Cardiac muscle cell (in vitro differentiated cells and primary cell): Measurements from ENCODE around the gene RUSC1. TPM values are rescaled to one million over a fixed set of nuclear protein-coding genes. Genes with fewer than 3 reads are reported as not detected.
A peak's percentile ranks its signal among the peaks of the same experiment; 100 is the strongest.

Experiments used
- DNase-seq, 2 donors: peaks; one replicate each; pipeline versions ENCODE4 v3.0.0 to v3.0.0-alpha.2; 2010 to 2017; ENCODE audit warnings: low read depth in 1 of 2, low spot score in 1 of 2
- H3K27ac ChIP-seq: fragments of 200-600 bp; sonication (generic); 2 replicates; pipeline ENCODE4 v1.5.1; 2016
- H3K27me3 ChIP-seq: fragments of 200-600 bp; sonication (generic); 2 replicates; pipeline ENCODE4 v1.6.0; 2016; ENCODE audit warnings: control low read depth
- H3K36me3 ChIP-seq: fragments of 200-600 bp; sonication (generic); 2 replicates; pipeline ENCODE4 v1.5.1; 2016; ENCODE audit warnings: control low read depth
- H3K4me1 ChIP-seq: fragments of 200-600 bp; sonication (generic); 2 replicates; pipeline ENCODE4 v1.8.1; 2017; ENCODE audit warnings: low read depth, mild to moderate bottlenecking, mixed run types
- H3K4me3 ChIP-seq: fragments of 200-600 bp; sonication (generic); 2 replicates; pipeline ENCODE4 v1.5.1; 2016; ENCODE audit warnings: mild to moderate bottlenecking
- H3K9me3 ChIP-seq: fragments of 200-600 bp; sonication (generic); 2 replicates; pipeline ENCODE4 v1.5.1; 2017; ENCODE audit warnings: low read depth, mild to moderate bottlenecking, control low read depth
- CTCF ChIP-seq: IDR thresholded peaks from 2 replicates; pipeline ENCODE4 v1.5.1; 2012; ENCODE audit warnings: low read depth, mild to moderate bottlenecking, low read length
- polyA plus RNA-seq: library from polyadenylated mRNA; unstranded; fragments of >200 nt; fragmentation: Nextera tagmentation; extraction: Ambion mirVana; gene quantifications from 2 replicates; pipeline ENCODE4 v1.2.1, GENCODE V29; 2016
- total RNA-seq: library from RNA; depleted of rRNA; stranded (reverse); fragments of >200 nt; gene quantifications from 2 replicates; pipeline ENCODE4 v1.2.3, GENCODE V29; 2016

RUSC1 gene
- total and polyA plus RNA-seq, 2 experiments from 2014 or later = 25.9 to 44.4 TPM

GRCh38 chr1:155329980-155330598 is 9.4 kb downstream of the RUSC1 start:
- no peak overlapping the region for H3K27ac ChIP-seq
- no peaks in the 10 kb centered on the region for H3K27me3 ChIP-seq
- H3K4me3 ChIP-seq = no peak overlapping the region
- H3K4me1 ChIP-seq = peaks cover 3% of the 10 kb centered on the region
- H3K9me3 ChIP-seq = no peaks in the 10 kb centered on the region
- peaks cover 7% of the 10 kb centered on the region for H3K36me3 ChIP-seq
- no peak for DNase-seq
- TF ChIP-seq CTCF = no peak

GRCh38 chr1:155334962-155335361 is 14.3 kb downstream of the RUSC1 start:
- no peak for DNase-seq
- no peak for TF ChIP-seq CTCF
- Histone ChIP-seq H3K4me3 (no peak overlapping the region), H3K27me3 (no peaks in the 10 kb centered on the region), H3K4me1 (no peaks in the 10 kb centered on the region), H3K36me3 (peaks cover 42% of the 10 kb centered on the region), H3K27ac (no peak overlapping the region), H3K9me3 (no peaks in the 10 kb centered on the region)

GRCh38 chr1:155339515-155340097 is 18.9 kb downstream of the RUSC1 start:
- TF ChIP-seq CTCF = no peak
- DNase-seq = peak in 1 of 2 donors; percentile 12
- Histone ChIP-seq H3K27me3 (no peaks in the 10 kb centered on the region), H3K9me3 (no peaks in the 10 kb centered on the region), H3K4me3 (no peak overlapping the region), H3K36me3 (peaks cover 80% of the 10 kb centered on the region), H3K27ac (no peak overlapping the region), H3K4me1 (no peaks in the 10 kb centered on the region)

GRCh38 chr1:155342842-155343241 is 22.1 kb downstream of the RUSC1 start:
- Histone ChIP-seq H3K27ac (no peak overlapping the region), H3K4me1 (no peaks in the 10 kb centered on the region), H3K27me3 (no peaks in the 10 kb centered on the region), H3K36me3 (peaks cover 74% of the 10 kb centered on the region), H3K9me3 (no peaks in the 10 kb centered on the region), H3K4me3 (no peak overlapping the region)
- DNase-seq = no peak
- TF ChIP-seq CTCF = no peak

GRCh38 chr1:155352631-155353030 is 31.9 kb downstream of the RUSC1 start:
- H3K4me3 ChIP-seq = no peak overlapping the region
- no peak for DNase-seq
- no peak overlapping the region for H3K27ac ChIP-seq
- H3K9me3 ChIP-seq = no peaks in the 10 kb centered on the region
- H3K4me1 ChIP-seq = no peaks in the 10 kb centered on the region
- TF ChIP-seq CTCF = no peak
- H3K27me3 ChIP-seq = no peaks in the 10 kb centered on the region
- peaks cover 57% of the 10 kb centered on the region for H3K36me3 ChIP-seq
